Activated B cell treated with CpG ODN at 0.5 μM for 24 hours (primary cell): ENCODE results near the gene CPOX. TPM values are rescaled to one million over a fixed set of nuclear protein-coding genes. Genes with fewer than 3 reads are reported as not detected.
"Not testable (repeated sequence)": the region's sequence is repeated elsewhere in the genome, so short reads cannot be mapped to it uniquely, and the experiment has no call there.

Source experiments
- ATAC-seq: fragments of 200-7000 bp; cut with Tn5 transposase; one replicate; pipeline ENCODE4 v1.10.0; 2021; ENCODE audit warnings: low read depth, mild to moderate bottlenecking, moderate library complexity
- CTCF ChIA-PET: fragments of 350-600 bp; sonication (Branson Sonifier 250); formaldehyde crosslinking; loops from one replicate; lab custom pipeline; 2021; ENCODE audit warnings: antibody characterized with exemption; lab: Charles Lee
- POLR2A ChIA-PET: fragments of 350-600 bp; sonication (Branson Sonifier 250); formaldehyde crosslinking; loops from one replicate; lab custom pipeline; 2021; ENCODE audit warnings: antibody characterized with exemption; lab: Charles Lee
- DNase-seq: peaks from one replicate; pipeline ENCODE4 v3.0.0; 2022
- H3K27ac Mint-ChIP-seq: one replicate; pipeline ENCODE4 v1.8.0; 2020; ENCODE audit warnings: mixed read lengths
- H3K27me3 Mint-ChIP-seq: one replicate; pipeline ENCODE4 v1.8.0; 2021; ENCODE audit warnings: mixed read lengths
- H3K36me3 Mint-ChIP-seq: one replicate; pipeline ENCODE4 v1.8.0; 2021; ENCODE audit warnings: low read depth, mixed read lengths
- H3K4me1 Mint-ChIP-seq: one replicate; pipeline ENCODE4 v1.8.0; 2021; ENCODE audit warnings: mixed read lengths
- H3K4me3 Mint-ChIP-seq: one replicate; pipeline ENCODE4 v1.8.0; 2020; ENCODE audit warnings: mild to moderate bottlenecking, mixed read lengths
- H3K9me3 Mint-ChIP-seq: one replicate; pipeline ENCODE4 v1.8.0; 2020; ENCODE audit warnings: mixed read lengths
- CTCF ChIP-seq: fragments of 200-600 bp; IDR thresholded peaks from one replicate; pipeline ENCODE4 v1.8.0; 2022; ENCODE audit warnings: antibody characterized with exemption, mild to moderate bottlenecking
- intact Hi-C: fragments of 100-400 bp; cut with micrococcal nuclease; formaldehyde crosslinking; loops from one replicate; pipeline ENCODE4 v1.15.1; 2024
- total RNA-seq: library from RNA; stranded (reverse); gene quantifications from 2 replicates; pipeline ENCODE4 v1.2.3, GENCODE V29; 2022

CPOX gene
- total RNA-seq, 1 donor from 2014 or later, result 17.5 TPM

DNA sequence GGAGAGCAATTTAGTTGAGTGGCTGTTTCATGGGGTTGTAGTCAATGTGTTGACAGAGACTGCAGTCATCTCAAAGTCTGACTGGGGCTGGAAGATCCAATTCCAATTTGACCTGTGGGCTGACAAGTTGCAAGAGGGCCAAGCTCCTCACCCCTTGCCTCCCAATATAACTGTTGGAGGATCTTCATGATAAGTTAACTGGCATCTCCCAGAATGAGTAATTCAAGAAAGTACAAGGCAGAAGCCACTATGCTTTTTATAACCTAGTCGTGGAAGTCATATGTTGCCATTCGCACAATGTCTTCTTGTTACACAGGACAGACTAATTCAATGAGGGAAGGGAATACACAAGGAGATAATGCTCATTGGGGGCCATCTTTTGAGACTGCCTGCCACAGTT is 32.5 kb downstream of the CPOX start:
- Mint-ChIP-seq H3K4me1 (peaks cover 55% of the 10 kb centered on the region), H3K27me3 (no peaks in the 10 kb centered on the region), H3K4me3 (no peak overlapping the region), H3K27ac (no peak overlapping the region), H3K9me3 (peaks cover 3% of the 10 kb centered on the region), H3K36me3 (no peaks in the 10 kb centered on the region)
- POLR2A ChIA-PET, result no interaction called here
- TF ChIP-seq CTCF, result no peak
- ATAC-seq (no peak), DNase-seq (no peak)
- CTCF ChIA-PET, result no interaction called here
- intact Hi-C loops, result no loop called here

GRCh38 chr3:98559769-98560168 is 33.6 kb downstream of the CPOX start:
- peaks cover 56% of the 10 kb centered on the region for H3K4me1 Mint-ChIP-seq
- ATAC-seq, intact Hi-C loops, H3K4me3 Mint-ChIP-seq, DNase-seq, H3K36me3 Mint-ChIP-seq, POLR2A ChIA-PET, H3K27me3 Mint-ChIP-seq, H3K9me3 Mint-ChIP-seq, H3K27ac Mint-ChIP-seq: not testable (repeated sequence)
- CTCF ChIA-PET, result interaction anchor here (0.6 kb wide), 1 partner anchor 766 kb away, joined by 4 read pairs; no protein-coding TSS in a partner anchor

GRCh38 chr3:98558100-98558827 is 35.1 kb downstream of the CPOX start:
- intact Hi-C loops, result no loop called here
- DNase-seq (no peak), ATAC-seq (no peak)
- peaks cover 2% of the 10 kb centered on the region for H3K27me3 Mint-ChIP-seq
- POLR2A ChIA-PET, result interaction anchor here (1.4 to 4.5 kb wide), 2 partner anchors 22 to 35 kb away, joined by 4 to 57 read pairs; partner anchors contain the start of gene CLDND1
- CTCF ChIA-PET, result interaction anchor here (1.6 kb wide), 1 partner anchor 14 kb away, joined by 4 read pairs; no protein-coding TSS in a partner anchor
- H3K36me3 Mint-ChIP-seq, result no peaks in the 10 kb centered on the region
- H3K4me1 Mint-ChIP-seq, result peaks cover 51% of the 10 kb centered on the region
- TF ChIP-seq CTCF, result no peak
- peak overlapping the region; percentile 0 for H3K27ac Mint-ChIP-seq
- H3K9me3 Mint-ChIP-seq, result peaks cover 3% of the 10 kb centered on the region
- H3K4me3 Mint-ChIP-seq, result no peak overlapping the region

DNA sequence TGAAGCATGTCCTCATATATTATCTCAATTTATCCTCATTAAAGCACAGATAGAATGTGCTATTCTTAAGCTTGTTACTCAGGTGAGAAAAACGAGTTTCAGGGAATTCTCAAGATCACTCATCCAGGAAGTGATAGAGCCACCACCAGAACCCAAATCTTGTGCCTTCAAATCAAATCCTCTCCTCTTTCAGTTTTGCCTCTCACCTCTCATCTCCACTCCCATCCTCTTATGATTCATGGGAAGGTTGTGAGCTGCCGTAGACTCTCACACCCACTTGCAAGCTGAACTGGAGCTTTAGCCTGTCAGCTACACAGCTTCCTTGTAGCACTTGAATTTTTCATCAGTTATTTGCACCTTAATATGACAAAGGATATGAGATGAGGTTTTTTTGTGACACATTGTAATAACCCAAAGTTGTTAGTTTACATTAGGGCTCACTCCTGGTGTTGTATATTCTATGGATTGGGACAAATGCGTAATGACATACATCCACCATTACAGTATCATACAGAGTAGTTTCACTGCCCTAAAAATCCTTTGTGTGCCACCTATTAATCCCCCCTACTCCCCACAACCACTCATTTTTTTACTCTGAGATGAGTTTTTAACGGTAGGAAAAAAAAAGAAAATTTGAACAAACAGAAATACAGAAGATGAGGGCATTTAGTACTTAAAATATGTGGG is 35.9 kb downstream of the CPOX start:
- ATAC-seq, result no peak
- no peak overlapping the region for H3K4me3 Mint-ChIP-seq
- H3K9me3 Mint-ChIP-seq, result peaks cover 3% of the 10 kb centered on the region
- TF ChIP-seq CTCF, result no peak
- H3K27me3 Mint-ChIP-seq, result peaks cover 2% of the 10 kb centered on the region
- peak overlapping the region; percentile 80 for H3K27ac Mint-ChIP-seq
- POLR2A ChIA-PET, result interaction anchor here (0.9 to 4.5 kb wide), 5 partner anchors 14 to 35 kb away, joined by 3 to 57 read pairs (median 6); partner anchors contain the start of gene CLDND1
- intact Hi-C loops, result loop anchor here (2.0 kb wide), 1 partner anchor 15 kb away; no protein-coding TSS in a partner anchor
- DNase-seq, result no peak
- H3K4me1 Mint-ChIP-seq, result peaks cover 54% of the 10 kb centered on the region
- no peaks in the 10 kb centered on the region for H3K36me3 Mint-ChIP-seq
- CTCF ChIA-PET, result no interaction called here

GRCh38 chr3:98556164-98557130 is 37.0 kb downstream of the CPOX start:
- peaks cover 3% of the 10 kb centered on the region for H3K9me3 Mint-ChIP-seq
- POLR2A ChIA-PET, result interaction anchor here (0.6 to 4.5 kb wide), 9 partner anchors 13 to 37 kb away, joined by 3 to 57 read pairs (median 5); partner anchors contain the start of genes CLDND1, CPOX and GPR15
- H3K36me3 Mint-ChIP-seq, result no peaks in the 10 kb centered on the region
- peak overlapping the region; percentile 42 for H3K4me3 Mint-ChIP-seq
- H3K27me3 Mint-ChIP-seq, result peaks cover 2% of the 10 kb centered on the region
- CTCF ChIA-PET, result no interaction called here
- ATAC-seq (peak; percentile 76), DNase-seq (no peak)
- peak overlapping the region; percentile 80 for H3K27ac Mint-ChIP-seq
- intact Hi-C loops, result loop anchor here (1.0 to 2.0 kb wide), 4 partner anchors 16 to 34 kb away; partner anchors contain the start of gene CLDND1
- TF ChIP-seq CTCF, result no peak
- H3K4me1 Mint-ChIP-seq, result peaks cover 56% of the 10 kb centered on the region
